C4-2B (cell line): ENCODE results near the gene DNMT3B.

ENCODE experiments used
- ZFX ChIP-seq: fragments of 450-650 bp; IDR thresholded peaks from 2 replicates; pipeline ENCODE4 v1.6.1; 2017
- TF ChIP-seq, protein P1 (sequence below): fragments of 450-650 bp; conservative IDR thresholded peaks from 2 replicates; pipeline ENCODE4 v1.5.1; 2017; ENCODE audit warnings: mild to moderate bottlenecking

DNA sequence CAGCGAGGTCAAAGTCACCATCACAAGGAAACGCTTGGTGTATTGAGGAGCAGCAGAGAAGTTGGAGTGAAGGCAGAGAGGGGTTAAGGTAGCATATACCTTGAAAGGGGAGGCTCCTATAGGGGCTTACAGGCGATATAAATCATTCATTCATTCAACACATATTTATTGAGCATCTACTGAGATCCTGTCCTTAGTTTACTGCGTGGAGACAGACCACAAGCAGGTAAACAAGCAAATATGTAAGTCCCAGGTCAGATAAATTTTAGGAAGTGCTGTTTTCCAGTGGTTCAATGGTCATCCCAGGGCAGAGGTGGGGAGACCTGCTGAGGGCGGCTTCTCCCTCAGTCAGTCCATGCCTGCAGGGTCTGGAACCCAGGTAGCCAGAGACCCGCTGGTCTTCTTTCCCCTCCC is 761 bp upstream of the DNMT3B start:
- TF ChIP-seq, protein P1, sequence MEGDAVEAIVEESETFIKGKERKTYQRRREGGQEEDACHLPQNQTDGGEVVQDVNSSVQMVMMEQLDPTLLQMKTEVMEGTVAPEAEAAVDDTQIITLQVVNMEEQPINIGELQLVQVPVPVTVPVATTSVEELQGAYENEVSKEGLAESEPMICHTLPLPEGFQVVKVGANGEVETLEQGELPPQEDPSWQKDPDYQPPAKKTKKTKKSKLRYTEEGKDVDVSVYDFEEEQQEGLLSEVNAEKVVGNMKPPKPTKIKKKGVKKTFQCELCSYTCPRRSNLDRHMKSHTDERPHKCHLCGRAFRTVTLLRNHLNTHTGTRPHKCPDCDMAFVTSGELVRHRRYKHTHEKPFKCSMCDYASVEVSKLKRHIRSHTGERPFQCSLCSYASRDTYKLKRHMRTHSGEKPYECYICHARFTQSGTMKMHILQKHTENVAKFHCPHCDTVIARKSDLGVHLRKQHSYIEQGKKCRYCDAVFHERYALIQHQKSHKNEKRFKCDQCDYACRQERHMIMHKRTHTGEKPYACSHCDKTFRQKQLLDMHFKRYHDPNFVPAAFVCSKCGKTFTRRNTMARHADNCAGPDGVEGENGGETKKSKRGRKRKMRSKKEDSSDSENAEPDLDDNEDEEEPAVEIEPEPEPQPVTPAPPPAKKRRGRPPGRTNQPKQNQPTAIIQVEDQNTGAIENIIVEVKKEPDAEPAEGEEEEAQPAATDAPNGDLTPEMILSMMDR, result no peak
- no peak for TF ChIP-seq ZFX
